Measurements from ENCODE around the gene TCF3.
A peak's percentile ranks its signal among the peaks of the same experiment; 100 is the strongest.

DNA sequence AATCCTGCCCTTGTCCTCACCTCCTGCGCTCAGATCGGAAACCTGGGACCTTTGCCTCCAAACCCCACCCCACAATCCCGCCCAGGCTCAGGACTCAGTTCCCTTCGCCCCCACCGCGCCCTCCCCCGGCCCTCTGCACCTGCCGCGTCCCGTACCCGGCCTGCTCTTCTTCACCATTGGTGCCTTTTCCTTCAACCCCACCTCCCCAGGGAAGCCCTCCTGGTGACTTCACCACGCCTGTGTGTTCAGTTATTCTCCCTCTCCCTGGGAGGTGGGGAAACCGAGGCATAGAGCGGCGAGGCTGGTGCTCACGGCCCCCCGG lies 19.3 kb upstream of the TCF3 start:
- peak; percentile 40 for TF ChIP-seq EZH2 (IDR thresholded peaks at IDR 0.05; ENCODE audit: insufficient read depth, poor library complexity, severe bottlenecking)
- TF ChIP-seq EZH2phosphoT487 (IDR thresholded peaks at IDR 0.05; ENCODE audit: insufficient read depth, low read depth) = no peak
